ENCODE results near the gene TAS2R10. TPM values are rescaled to one million over a fixed set of nuclear protein-coding genes. Genes with fewer than 3 reads are reported as not detected.

The TAS2R10 gene
- total and polyA plus RNA-seq, 8 donors, result 0.37 to 3.3 (median 2.6) TPM; not detected in 1

DNA sequence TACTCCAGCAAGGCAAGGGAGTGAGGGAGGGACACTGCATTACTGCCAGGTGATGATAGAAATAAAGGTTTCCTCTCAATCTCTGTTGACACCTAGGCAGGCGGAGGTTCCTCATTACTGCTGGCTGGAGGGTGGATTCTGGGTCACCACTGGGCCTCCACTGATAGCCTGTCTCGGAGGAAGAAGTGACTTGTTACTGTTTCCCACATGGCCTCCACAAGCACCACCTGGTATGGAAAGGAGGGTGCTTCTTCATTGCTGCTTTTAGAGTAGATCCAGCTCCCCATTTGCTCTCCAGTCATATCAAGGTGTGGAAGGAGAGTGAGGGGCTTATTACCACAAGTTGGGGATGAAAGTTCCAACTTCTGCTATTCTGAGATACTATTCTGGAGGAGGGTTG, 16.7 kb upstream of the TAS2R10 start:
- DNase-seq (no peak), ATAC-seq (no peak)
- no peak overlapping the region for H3K4me3 ChIP-seq
- no peak overlapping the region for H3K27ac ChIP-seq
- H3K4me1 ChIP-seq, result no peaks in the 10 kb centered on the region
- H3K36me3 ChIP-seq, result no peaks in the 10 kb centered on the region
- TF ChIP-seq, protein P1, sequence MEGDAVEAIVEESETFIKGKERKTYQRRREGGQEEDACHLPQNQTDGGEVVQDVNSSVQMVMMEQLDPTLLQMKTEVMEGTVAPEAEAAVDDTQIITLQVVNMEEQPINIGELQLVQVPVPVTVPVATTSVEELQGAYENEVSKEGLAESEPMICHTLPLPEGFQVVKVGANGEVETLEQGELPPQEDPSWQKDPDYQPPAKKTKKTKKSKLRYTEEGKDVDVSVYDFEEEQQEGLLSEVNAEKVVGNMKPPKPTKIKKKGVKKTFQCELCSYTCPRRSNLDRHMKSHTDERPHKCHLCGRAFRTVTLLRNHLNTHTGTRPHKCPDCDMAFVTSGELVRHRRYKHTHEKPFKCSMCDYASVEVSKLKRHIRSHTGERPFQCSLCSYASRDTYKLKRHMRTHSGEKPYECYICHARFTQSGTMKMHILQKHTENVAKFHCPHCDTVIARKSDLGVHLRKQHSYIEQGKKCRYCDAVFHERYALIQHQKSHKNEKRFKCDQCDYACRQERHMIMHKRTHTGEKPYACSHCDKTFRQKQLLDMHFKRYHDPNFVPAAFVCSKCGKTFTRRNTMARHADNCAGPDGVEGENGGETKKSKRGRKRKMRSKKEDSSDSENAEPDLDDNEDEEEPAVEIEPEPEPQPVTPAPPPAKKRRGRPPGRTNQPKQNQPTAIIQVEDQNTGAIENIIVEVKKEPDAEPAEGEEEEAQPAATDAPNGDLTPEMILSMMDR (IDR thresholded peaks at IDR 0.05), result no peak
- intact Hi-C loops (cut with DNase I), result no loop called here
- H3K9me3 ChIP-seq, result no peaks in the 10 kb centered on the region
- H3K27me3 ChIP-seq, result no peaks in the 10 kb centered on the region

DNA sequence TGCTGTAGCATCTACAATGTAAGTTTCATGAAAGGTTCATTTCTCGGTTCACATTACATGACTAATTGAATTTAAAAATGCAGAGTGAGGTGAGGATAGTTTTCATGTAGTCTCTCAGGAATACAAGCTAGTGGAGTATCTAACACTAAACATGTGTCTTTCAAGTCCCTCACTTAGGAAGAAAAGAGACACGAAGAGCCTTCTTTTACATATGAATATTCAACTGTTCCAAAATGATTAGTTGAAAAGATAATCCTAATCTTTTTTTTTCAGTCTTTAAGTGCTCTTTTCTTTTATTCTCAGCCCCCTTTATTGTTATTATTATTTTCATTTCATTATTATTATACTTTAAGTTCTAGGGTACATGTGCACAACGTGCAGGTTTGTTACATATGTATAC, 12.3 kb upstream of the TAS2R10 start:
- Histone ChIP-seq H3K27me3 (no peaks in the 10 kb centered on the region), H3K9me3 (peaks cover 0 to 10% of the 10 kb centered on the region in 2 donors), H3K4me1 (no peaks in the 10 kb centered on the region), H3K27ac (no peak overlapping the region), H3K4me3 (no peak overlapping the region), H3K36me3 (no peaks in the 10 kb centered on the region)
- intact Hi-C loops (cut with DNase I), result no loop called here
- DNase-seq, result no peak
- no peak for ATAC-seq
- TF ChIP-seq, protein P1 (IDR thresholded peaks at IDR 0.05), result no peak

- intact Hi-C loops (cut with DNase I), result no loop called here
- DNase-seq (no peak), ATAC-seq (no peak)
- H3K27me3 ChIP-seq, result no peaks in the 10 kb centered on the region
- H3K9me3 ChIP-seq, result no peaks in the 10 kb centered on the region
- H3K4me3 ChIP-seq, result no peak overlapping the region
- no peaks in the 10 kb centered on the region for H3K4me1 ChIP-seq
- no peak overlapping the region for H3K27ac ChIP-seq
- no peaks in the 10 kb centered on the region for H3K36me3 ChIP-seq
- TF ChIP-seq, protein P1 (IDR thresholded peaks at IDR 0.05), result no peak
These were observed 3.8 kb upstream of the TAS2R10 start for GRCh38 chr12:10829994-10830393.

- no peak for DNase-seq
- Histone ChIP-seq H3K4me1 (no peaks in the 10 kb centered on the region), H3K27me3 (no peaks in the 10 kb centered on the region), H3K27ac (no peak overlapping the region), H3K9me3 (no peaks in the 10 kb centered on the region), H3K36me3 (no peaks in the 10 kb centered on the region), H3K4me3 (no peak overlapping the region)
- no peak for ATAC-seq
- intact Hi-C loops (cut with DNase I), result no loop called here
- TF ChIP-seq, protein P1 (IDR thresholded peaks at IDR 0.05), result no peak
These were observed 1.2 kb downstream of the TAS2R10 start for GRCh38 chr12:10824957-10825356.

DNA sequence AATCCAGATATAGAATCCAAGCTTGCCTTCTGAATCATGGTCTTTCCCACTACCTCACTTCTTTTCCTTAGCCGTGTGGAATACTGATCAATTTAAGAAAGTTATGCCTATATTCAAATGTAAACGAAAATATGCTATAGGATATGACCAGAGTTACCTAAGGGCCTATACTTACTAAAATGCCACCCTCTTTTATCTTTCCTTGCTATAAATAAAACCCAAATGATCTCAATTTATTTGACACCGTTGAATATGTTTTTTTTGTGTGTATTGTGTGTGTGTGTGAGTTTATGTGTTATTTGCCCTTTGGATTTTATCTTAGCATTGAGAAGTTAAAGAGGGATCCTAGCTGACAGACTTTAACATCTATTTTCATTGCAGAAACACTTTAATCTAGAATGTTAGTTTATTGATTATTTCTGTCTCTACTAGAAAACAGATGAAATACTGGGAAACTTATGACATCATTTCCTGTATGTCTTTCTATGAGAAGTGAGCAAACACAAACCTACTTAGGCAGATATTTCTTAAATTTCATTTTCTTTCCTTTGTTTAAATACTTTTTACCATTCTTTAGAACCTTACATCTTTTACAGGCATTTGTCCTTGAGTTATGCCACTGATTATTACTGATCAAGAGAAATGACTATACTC, 14.1 kb downstream of the TAS2R10 start:
- DNase-seq, result no peak
- no peak overlapping the region for H3K4me3 ChIP-seq
- no peaks in the 10 kb centered on the region for H3K27me3 ChIP-seq
- no peak for ATAC-seq
- no peaks in the 10 kb centered on the region for H3K4me1 ChIP-seq
- H3K9me3 ChIP-seq, result no peaks in the 10 kb centered on the region
- H3K27ac ChIP-seq, result no peak overlapping the region
- no peaks in the 10 kb centered on the region for H3K36me3 ChIP-seq
- TF ChIP-seq, protein P1 (IDR thresholded peaks at IDR 0.05), result no peak
- intact Hi-C loops (cut with DNase I), result no loop called here
